WTC11 (cell line): ENCODE data around the gene ZNF688.

Experiments
- ATF1 ChIP-seq: sonication (generic); formaldehyde crosslinking; IDR thresholded peaks from 2 replicates; pipeline ENCODE4 v1.8.1; 2023; ENCODE audit warnings: mild to moderate bottlenecking, moderate library complexity, missing genetic modification reagents
- ATF2 ChIP-seq: sonication (generic); formaldehyde crosslinking; IDR thresholded peaks from 2 replicates; pipeline ENCODE4 v1.8.1; 2022; ENCODE audit warnings: low read depth, missing genetic modification reagents, borderline replicate concordance
- ATF3 ChIP-seq: sonication (generic); formaldehyde crosslinking; conservative IDR thresholded peaks from 2 replicates; pipeline ENCODE4 v1.8.1; 2022; ENCODE audit warnings: mild to moderate bottlenecking, missing genetic modification reagents
- CTCF ChIP-seq: fragments of 200-600 bp; IDR thresholded peaks from 2 replicates; pipeline ENCODE4 v1.8.0; 2022; ENCODE audit warnings: antibody characterized with exemption
- FOXK1 ChIP-seq: sonication (generic); formaldehyde crosslinking; IDR thresholded peaks from 2 replicates; pipeline ENCODE4 v1.8.0; 2022; ENCODE audit warnings: mild to moderate bottlenecking, moderate library complexity, missing genetic modification reagents
- GTF2I ChIP-seq: fragments of 250-450 bp; sonication (Bioruptor Pico); conservative IDR thresholded peaks from 2 replicates; pipeline ENCODE4 v1.4.0; 2021; ENCODE audit warnings: mild to moderate bottlenecking
- JUN ChIP-seq: sonication (generic); formaldehyde crosslinking; IDR thresholded peaks from 2 replicates; pipeline ENCODE4 v1.8.0; 2023; ENCODE audit warnings: mild to moderate bottlenecking, missing genetic modification reagents
- MAX ChIP-seq: sonication (generic); formaldehyde crosslinking; IDR thresholded peaks from 2 replicates; pipeline ENCODE4 v1.8.0; 2022; ENCODE audit warnings: mild to moderate bottlenecking, missing genetic modification reagents
- MYBL2 ChIP-seq: sonication (generic); formaldehyde crosslinking; IDR thresholded peaks from 2 replicates; pipeline ENCODE4 v1.8.1; 2023; ENCODE audit warnings: mild to moderate bottlenecking, moderate library complexity, missing genetic modification reagents
- NFATC4 ChIP-seq: fragments of 250-450 bp; sonication (Bioruptor Pico); IDR thresholded peaks from 2 replicates; pipeline ENCODE4 v1.9.0; 2021; ENCODE audit warnings: mild to moderate bottlenecking
- SP1 ChIP-seq: sonication (generic); formaldehyde crosslinking; conservative IDR thresholded peaks from 2 replicates; pipeline ENCODE4 v1.8.1; 2022; ENCODE audit warnings: missing genetic modification reagents
- ZNF232 ChIP-seq: sonication (generic); formaldehyde crosslinking; IDR thresholded peaks from 2 replicates; pipeline ENCODE4 v1.8.0; 2022; ENCODE audit warnings: mild to moderate bottlenecking, missing genetic modification reagents
- ZNF281 ChIP-seq: sonication (generic); formaldehyde crosslinking; IDR thresholded peaks from 2 replicates; pipeline ENCODE4 v1.8.0; 2023; ENCODE audit warnings: mild to moderate bottlenecking, missing genetic modification reagents
- ZNF512 ChIP-seq: sonication (generic); formaldehyde crosslinking; IDR thresholded peaks from 2 replicates; pipeline ENCODE4 v1.8.1; 2022; ENCODE audit warnings: missing genetic modification reagents, borderline replicate concordance

- no peak for TF ChIP-seq CTCF
- no peak for TF ChIP-seq MYBL2
- no peak for TF ChIP-seq MAX
- no peak for TF ChIP-seq ZNF281 (CRISPR knock-in tag)
- no peak for TF ChIP-seq FOXK1 (CRISPR knock-in tag)
- no peak for TF ChIP-seq JUN (CRISPR knock-in tag)
- TF ChIP-seq ZNF512 (CRISPR knock-in tag) = no peak
- TF ChIP-seq SP1 (CRISPR knock-in tag) = no peak
- no peak for TF ChIP-seq ATF2
- no peak for TF ChIP-seq GTF2I (CRISPR knock-in tag)
- TF ChIP-seq NFATC4 (CRISPR knock-in tag) = no peak
- TF ChIP-seq ATF3 (CRISPR knock-in tag) = no peak
- no peak for TF ChIP-seq ATF1 (CRISPR knock-in tag)
- no peak for TF ChIP-seq ZNF232
Measured at GRCh38 chr16:30543067-30543466, 28.4 kb downstream of the ZNF688 start.
